B cell (primary cell): ENCODE results near the gene PCDH9. TPM values are rescaled to one million over a fixed set of nuclear protein-coding genes. Genes with fewer than 3 reads are reported as not detected.

Experiments
- ATAC-seq: fragments of 200-7000 bp; cut with Tn5 transposase; one replicate; pipeline ENCODE4 v1.10.0; 2021; ENCODE audit warnings: low read depth, mild to moderate bottlenecking, moderate number of reproducible peaks, moderate library complexity
- CTCF ChIA-PET: fragments of 350-600 bp; sonication (Branson Sonifier 250); formaldehyde crosslinking; loops from one replicate; lab custom pipeline; 2021; ENCODE audit warnings: antibody characterized with exemption, inconsistent platforms; lab: Charles Lee
- POLR2A ChIA-PET: fragments of 350-600 bp; sonication (Branson Sonifier 250); formaldehyde crosslinking; loops from one replicate; lab custom pipeline; 2021; ENCODE audit warnings: antibody characterized with exemption; lab: Charles Lee
- DNase-seq: peaks from one replicate; pipeline ENCODE4 v3.0.0; 2013
- H2AFZ ChIP-seq: 2 replicates; pipeline ENCODE4 v1.6.1; 2012; ENCODE audit warnings: mild to moderate bottlenecking, low read depth, low read length; ENCODE audit not compliant: insufficient read depth, poor library complexity, severe bottlenecking
- H3K27ac ChIP-seq, 2 donors: 1 replicate in 1 of 2; 2 replicates in 1 of 2; pipeline ENCODE4 v1.5.1; 2012 to 2013; ENCODE audit warnings: low read length in 2 of 2, mild to moderate bottlenecking in 2 of 2, moderate library complexity in 1 of 2
- H3K27me3 ChIP-seq, 4 experiments: fragments of 200-600 bp in 1 of 4; sonication (generic) in 1 of 4; replicated peaks in 1 of 4; 1 replicate in 2 of 4; 2 replicates in 2 of 4; pipeline versions ENCODE4 v1.6.1 to v1.7.0; 2013 to 2016; ENCODE audit warnings: low read length in 3 of 4, mild to moderate bottlenecking in 2 of 4, mixed read lengths in 1 of 4, moderate library complexity in 1 of 4; ENCODE audit not compliant: insufficient read depth in 4 of 4, control insufficient read depth in 3 of 4; ENCODE audit errors: control extremely low read depth in 1 of 4
- H3K36me3 ChIP-seq, 2 experiments: replicated peaks in 1 of 2; 1 replicate in 1 of 2; 2 replicates in 1 of 2; pipeline versions ENCODE4 v1.6.1 to v1.7.1; 2013; ENCODE audit warnings: low read length in 1 of 2; ENCODE audit not compliant: insufficient read depth in 2 of 2, control insufficient read depth in 1 of 2; ENCODE audit errors: control extremely low read depth in 1 of 2, extremely low read depth in 1 of 2
- H3K4me1 ChIP-seq, 2 donors: fragments of 200-600 bp in 1 of 2; sonication (generic) in 1 of 2; 1 replicate in 1 of 2; 2 replicates in 1 of 2; pipeline versions ENCODE4 v1.5.1 to v1.6.1; 2013 to 2017; ENCODE audit warnings: low read length in 2 of 2; ENCODE audit not compliant: control insufficient read depth in 2 of 2, insufficient read depth in 2 of 2
- H3K4me2 ChIP-seq: replicated peaks from 2 replicates; pipeline ENCODE3; 2012; ENCODE audit warnings: mild to moderate bottlenecking, low read depth, low read length; ENCODE audit not compliant: poor library complexity, severe bottlenecking
- H3K4me3 ChIP-seq, 5 experiments: fragments of 200-600 bp in 1 of 5; sonication (generic) in 1 of 5; 1 replicate in 3 of 5; 2 replicates in 2 of 5; pipeline versions ENCODE4 v1.5.1 to v1.7.0; 2011 to 2016; ENCODE audit warnings: low read length in 4 of 5, mild to moderate bottlenecking in 4 of 5, low read depth in 2 of 5, control low read depth in 1 of 5, moderate library complexity in 1 of 5; ENCODE audit not compliant: insufficient read depth in 1 of 5; ENCODE audit errors: control extremely low read depth in 1 of 5, extremely low read depth in 1 of 5
- H3K79me2 ChIP-seq: fragments of 200-600 bp; sonication (generic); one replicate; pipeline ENCODE4 v1.6.0; 2016; ENCODE audit warnings: low read length; ENCODE audit not compliant: control insufficient read depth, insufficient read depth
- H3K9ac ChIP-seq: fragments of 200-600 bp; sonication (generic); 2 replicates; pipeline ENCODE4 v1.6.1; 2017; ENCODE audit warnings: mild to moderate bottlenecking, low read length, moderate library complexity
- H3K9me3 ChIP-seq, 3 donors: one replicate each; pipeline versions ENCODE4 v1.6.1 to v1.7.1; 2013; ENCODE audit warnings: low read length in 2 of 3; ENCODE audit not compliant: control insufficient read depth in 2 of 3, insufficient read depth in 1 of 3; ENCODE audit errors: control extremely low read depth in 1 of 3
- H4K20me1 ChIP-seq: 2 replicates; pipeline ENCODE4 v1.6.0; 2012; ENCODE audit warnings: mild to moderate bottlenecking, low read length; ENCODE audit not compliant: insufficient read depth, control insufficient read depth, poor library complexity, severe bottlenecking
- H3K27ac Mint-ChIP-seq: one replicate; pipeline ENCODE4 v1.8.0; 2021; ENCODE audit warnings: mixed read lengths
- H3K27me3 Mint-ChIP-seq: one replicate; pipeline ENCODE4 v1.8.0; 2021; ENCODE audit warnings: mixed read lengths
- H3K4me1 Mint-ChIP-seq: one replicate; pipeline ENCODE4 v1.8.0; 2021; ENCODE audit warnings: mixed read lengths
- H3K4me3 Mint-ChIP-seq: one replicate; pipeline ENCODE4 v1.8.0; 2021; ENCODE audit warnings: mixed read lengths
- H3K9me3 Mint-ChIP-seq: one replicate; pipeline ENCODE4 v1.8.0; 2022; ENCODE audit warnings: mixed read lengths; ENCODE audit not compliant: insufficient read depth
- EZH2 ChIP-seq: IDR thresholded peaks from 2 replicates; pipeline ENCODE4 v1.6.1; 2012; ENCODE audit warnings: borderline replicate concordance, low read depth, mild to moderate bottlenecking, moderate library complexity, low read length; ENCODE audit not compliant: insufficient read depth, poor library complexity, severe bottlenecking
- WGBS: methylation state at CpG from one replicate; pipeline ENCODE4 v1.1.5; 2013; ENCODE audit warnings: missing lambda C conversion rate; ENCODE audit not compliant: insufficient coverage; 5-methylcytosine and 5-hydroxymethylcytosine counted together
- intact Hi-C: fragments of 100-400 bp; cut with micrococcal nuclease; formaldehyde crosslinking; loops from one replicate; pipeline ENCODE4 v1.10.0; 2022
- polyA plus RNA-seq: library from polyadenylated mRNA; depleted of rRNA; stranded (reverse); fragments of >200 nt; gene quantifications from 2 replicates; pipeline ENCODE4 v1.2.3, GENCODE V29; 2012
- total RNA-seq, 2 donors: library from RNA; stranded (reverse); fragments of 120-200 nt in 1 of 2; gene quantifications; 1 replicate in 1 of 2; 2 replicates in 1 of 2; pipeline versions ENCODE4 v1.2.3 to v1.2.4, GENCODE V29; 2013 to 2022
- TF ChIP-seq, protein P1 (sequence below): fragments of 200-600 bp; IDR thresholded peaks from one replicate; pipeline ENCODE4 v1.8.0; 2022; ENCODE audit warnings: antibody characterized with exemption, mild to moderate bottlenecking

Gene PCDH9
- total and polyA plus RNA-seq, 2 donors (not counting 1 experiment from before 2014, with no cell fraction given) = 13.1 to 21.8 TPM

DNA sequence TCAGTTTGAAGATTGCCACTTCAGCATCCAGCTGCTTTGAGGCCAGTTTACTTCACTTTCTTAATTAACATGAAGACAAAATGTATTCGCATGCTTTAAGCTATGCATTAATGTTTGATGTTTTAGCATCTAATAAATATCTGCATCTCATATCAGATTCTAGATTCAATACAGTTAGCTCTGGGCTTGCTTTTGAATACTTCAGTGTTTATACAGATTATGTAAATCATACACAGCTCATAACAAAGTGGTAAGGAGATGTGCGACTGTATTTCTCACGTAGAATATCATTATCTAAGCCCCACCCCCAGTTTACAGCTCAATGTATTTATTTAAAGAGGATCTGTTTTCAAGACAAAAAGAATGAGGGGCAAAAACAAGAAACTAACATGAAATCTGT, 770.5 kb downstream of the PCDH9 start:
- Histone ChIP-seq H2AFZ (no peak overlapping the region), H3K27me3 (no peaks in the 10 kb centered on the region), H3K4me2 (no peak overlapping the region), H3K79me2 (no peaks in the 10 kb centered on the region), H3K27ac (no peak overlapping the region), H3K9ac (no peak overlapping the region), H3K4me3 (no peak overlapping the region), H4K20me1 (no peaks in the 10 kb centered on the region), H3K4me1 (no peaks in the 10 kb centered on the region), H3K36me3 (no peaks in the 10 kb centered on the region), H3K9me3 (no peaks in the 10 kb centered on the region)
- intact Hi-C loops = no loop called here
- WGBS = no CpG with 5 or more reads among the region's 3 CpGs
- POLR2A ChIA-PET = no interaction called here
- TF ChIP-seq EZH2 = no peak
- TF ChIP-seq, protein P1, sequence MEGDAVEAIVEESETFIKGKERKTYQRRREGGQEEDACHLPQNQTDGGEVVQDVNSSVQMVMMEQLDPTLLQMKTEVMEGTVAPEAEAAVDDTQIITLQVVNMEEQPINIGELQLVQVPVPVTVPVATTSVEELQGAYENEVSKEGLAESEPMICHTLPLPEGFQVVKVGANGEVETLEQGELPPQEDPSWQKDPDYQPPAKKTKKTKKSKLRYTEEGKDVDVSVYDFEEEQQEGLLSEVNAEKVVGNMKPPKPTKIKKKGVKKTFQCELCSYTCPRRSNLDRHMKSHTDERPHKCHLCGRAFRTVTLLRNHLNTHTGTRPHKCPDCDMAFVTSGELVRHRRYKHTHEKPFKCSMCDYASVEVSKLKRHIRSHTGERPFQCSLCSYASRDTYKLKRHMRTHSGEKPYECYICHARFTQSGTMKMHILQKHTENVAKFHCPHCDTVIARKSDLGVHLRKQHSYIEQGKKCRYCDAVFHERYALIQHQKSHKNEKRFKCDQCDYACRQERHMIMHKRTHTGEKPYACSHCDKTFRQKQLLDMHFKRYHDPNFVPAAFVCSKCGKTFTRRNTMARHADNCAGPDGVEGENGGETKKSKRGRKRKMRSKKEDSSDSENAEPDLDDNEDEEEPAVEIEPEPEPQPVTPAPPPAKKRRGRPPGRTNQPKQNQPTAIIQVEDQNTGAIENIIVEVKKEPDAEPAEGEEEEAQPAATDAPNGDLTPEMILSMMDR = no peak
- CTCF ChIA-PET = no interaction called here
- Mint-ChIP-seq H3K27ac (no peak overlapping the region), H3K27me3 (no peaks in the 10 kb centered on the region), H3K4me1 (no peaks in the 10 kb centered on the region), H3K4me3 (no peak overlapping the region), H3K9me3 (no peaks in the 10 kb centered on the region)
- ATAC-seq (no peak), DNase-seq (no peak)

- Histone ChIP-seq H3K79me2 (no peaks in the 10 kb centered on the region), H3K9me3 (no peaks in the 10 kb centered on the region), H4K20me1 (no peaks in the 10 kb centered on the region), H3K9ac (no peak overlapping the region), H3K27ac (no peak overlapping the region), H3K36me3 (no peaks in the 10 kb centered on the region), H2AFZ (no peak overlapping the region), H3K27me3 (no peaks in the 10 kb centered on the region), H3K4me2 (no peak overlapping the region), H3K4me3 (no peak overlapping the region), H3K4me1 (no peaks in the 10 kb centered on the region)
- Mint-ChIP-seq H3K27ac (no peak overlapping the region), H3K27me3 (no peaks in the 10 kb centered on the region), H3K4me3 (no peak overlapping the region), H3K9me3 (no peaks in the 10 kb centered on the region), H3K4me1 (no peaks in the 10 kb centered on the region)
- no peak for DNase-seq
- no CpG with 5 or more reads among the region's 2 CpGs for WGBS
- no peak for ATAC-seq
- intact Hi-C loops = no loop called here
- CTCF ChIA-PET = no interaction called here
- no peak for TF ChIP-seq EZH2
- TF ChIP-seq, protein P1 = no peak
- POLR2A ChIA-PET = no interaction called here
Observed at GRCh38 chr13:66459143-66459542, 771.0 kb downstream of the PCDH9 start.
